HEK293 (cell line): ENCODE data around the gene EIF3F.

ENCODE experiments used
- CTCF ChIA-PET: fragments of 350-600 bp; formaldehyde crosslinking; extraction: SDS; loops from one replicate; lab custom pipeline; 2021; ENCODE audit warnings: antibody characterized with exemption; lab: Yijun Ruan, JAX
- POLR2A ChIA-PET: fragments of 300-600 bp; formaldehyde crosslinking; extraction: SDS; loops from one replicate; lab custom pipeline; 2020; ENCODE audit warnings: antibody characterized with exemption, inconsistent platforms; lab: Yijun Ruan, JAX
- H3K27ac ChIP-seq: fragments of 200-500 bp; sonication (Bioruptor generic); 2 replicates; pipeline ENCODE4 v1.5.1; 2014; ENCODE audit warnings: low read depth, low read length, control low read depth, inconsistent platforms; ENCODE audit errors: extremely low read depth
- H3K36me3 ChIP-seq, 2 experiments: fragments of 200-500 bp in 1 of 2; sonication (Bioruptor generic) in 1 of 2; 1 replicate in 1 of 2; 2 replicates in 1 of 2; pipeline ENCODE4 v1.5.1; 2014 to 2017; ENCODE audit warnings: inconsistent platforms in 2 of 2, low read length in 2 of 2; ENCODE audit not compliant: control insufficient read depth in 2 of 2, insufficient read depth in 1 of 2
- H3K4me1 ChIP-seq: fragments of 200-500 bp; sonication (Bioruptor generic); 2 replicates; pipeline ENCODE4 v1.5.1; 2014; ENCODE audit warnings: mild to moderate bottlenecking, low read length, inconsistent platforms; ENCODE audit not compliant: control insufficient read depth, insufficient read depth
- H3K4me3 ChIP-seq: 2 replicates; pipeline ENCODE4 v1.5.1; 2011; ENCODE audit warnings: low read depth, mild to moderate bottlenecking, control low read depth, low read length, moderate library complexity
- H3K9me3 ChIP-seq: fragments of 200-500 bp; sonication (Bioruptor generic); 2 replicates; pipeline ENCODE4 v1.5.1; 2014; ENCODE audit warnings: low read depth, low read length, inconsistent platforms; ENCODE audit not compliant: control insufficient read depth, insufficient read depth
- ATF2 ChIP-seq: fragments of 450-650 bp; formaldehyde crosslinking; IDR thresholded peaks from 2 replicates; pipeline ENCODE4 v1.5.1; 2016; ENCODE audit warnings: missing biosample characterization, missing genetic modification characterization, low read depth
- HOXA7 ChIP-seq: sonication (generic); formaldehyde crosslinking; IDR thresholded peaks from 2 replicates; pipeline ENCODE4 v1.8.1; 2022; ENCODE audit warnings: missing genetic modification reagents, borderline replicate concordance
- HOXD13 ChIP-seq: sonication (generic); formaldehyde crosslinking; IDR thresholded peaks from 2 replicates; pipeline ENCODE4 v1.8.0; 2022; ENCODE audit warnings: missing genetic modification reagents, borderline replicate concordance
- KLF7 ChIP-seq: fragments of 450-650 bp; formaldehyde crosslinking; IDR thresholded peaks from 2 replicates; pipeline ENCODE4 v1.5.1; 2016; ENCODE audit warnings: missing biosample characterization, missing genetic modification characterization, borderline replicate concordance
- MYNN ChIP-seq: fragments of 450-650 bp; formaldehyde crosslinking; IDR thresholded peaks from 2 replicates; pipeline ENCODE4 v1.5.1; 2016; ENCODE audit warnings: missing biosample characterization, missing genetic modification characterization, borderline replicate concordance
- PATZ1 ChIP-seq: fragments of 450-650 bp; formaldehyde crosslinking; IDR thresholded peaks from 2 replicates; pipeline ENCODE4 v1.5.1; 2016; ENCODE audit warnings: missing biosample characterization, missing genetic modification characterization
- TSHZ1 ChIP-seq: fragments of 450-650 bp; formaldehyde crosslinking; IDR thresholded peaks from 2 replicates; pipeline ENCODE4 v1.5.1; 2016; ENCODE audit warnings: missing biosample characterization, missing genetic modification characterization, borderline replicate concordance
- ZBTB49 ChIP-seq: fragments of 450-650 bp; formaldehyde crosslinking; IDR thresholded peaks from 2 replicates; pipeline ENCODE4 v1.5.1; 2016; ENCODE audit warnings: missing biosample characterization, missing genetic modification characterization, low read depth
- ZFP69B ChIP-seq: fragments of 450-650 bp; formaldehyde crosslinking; IDR thresholded peaks from 2 replicates; pipeline ENCODE4 v1.5.1; 2016; ENCODE audit warnings: missing biosample characterization, missing genetic modification characterization
- ZNF10 ChIP-seq: fragments of 450-650 bp; formaldehyde crosslinking; IDR thresholded peaks from 2 replicates; pipeline ENCODE4 v1.5.1; 2017; ENCODE audit warnings: missing biosample characterization, missing genetic modification characterization
- ZNF148 ChIP-seq: fragments of 450-650 bp; formaldehyde crosslinking; IDR thresholded peaks from 2 replicates; pipeline ENCODE4 v1.5.0; 2017; ENCODE audit warnings: missing biosample characterization, missing genetic modification characterization, borderline replicate concordance
- ZNF239 ChIP-seq: fragments of 450-650 bp; formaldehyde crosslinking; IDR thresholded peaks from 2 replicates; pipeline ENCODE4 v1.5.1; 2016; ENCODE audit warnings: missing biosample characterization, missing genetic modification characterization
- ZNF394 ChIP-seq: fragments of 450-650 bp; formaldehyde crosslinking; IDR thresholded peaks from 2 replicates; pipeline ENCODE4 v1.5.1; 2016; ENCODE audit warnings: missing biosample characterization, missing genetic modification characterization, mild to moderate bottlenecking, moderate library complexity, borderline replicate concordance
- ZNF558 ChIP-seq: fragments of 450-650 bp; formaldehyde crosslinking; IDR thresholded peaks from 2 replicates; pipeline ENCODE4 v1.5.1; 2016; ENCODE audit warnings: missing biosample characterization, missing genetic modification characterization
- ZNF560 ChIP-seq: fragments of 450-650 bp; formaldehyde crosslinking; IDR thresholded peaks from 2 replicates; pipeline ENCODE4 v1.5.1; 2017; ENCODE audit warnings: missing biosample characterization, missing genetic modification characterization, borderline replicate concordance
- ZNF596 ChIP-seq: fragments of 450-650 bp; IDR thresholded peaks from 2 replicates; pipeline ENCODE4 v1.5.0; 2018; ENCODE audit warnings: missing biosample characterization, mild to moderate bottlenecking, missing genetic modification characterization, moderate library complexity
- ZNF639 ChIP-seq: fragments of 450-650 bp; formaldehyde crosslinking; IDR thresholded peaks from 2 replicates; pipeline ENCODE4 v1.5.1; 2016; ENCODE audit warnings: missing biosample characterization, missing genetic modification characterization
- ZNF664 ChIP-seq: fragments of 450-650 bp; formaldehyde crosslinking; IDR thresholded peaks from 2 replicates; pipeline ENCODE4 v1.5.1; 2016; ENCODE audit warnings: missing biosample characterization, missing genetic modification characterization
- ZNF776 ChIP-seq: fragments of 450-650 bp; formaldehyde crosslinking; IDR thresholded peaks from 2 replicates; pipeline ENCODE4 v1.5.0; 2017; ENCODE audit warnings: missing biosample characterization, missing genetic modification characterization, borderline replicate concordance
- ZXDB ChIP-seq: fragments of 450-650 bp; formaldehyde crosslinking; IDR thresholded peaks from 2 replicates; pipeline ENCODE4 v1.5.1; 2016; ENCODE audit warnings: missing biosample characterization, missing genetic modification characterization

EIF3F gene

GRCh38 chr11:7964873-7965272 is 22.3 kb upstream of the EIF3F start:
- Histone ChIP-seq H3K4me1 (no peaks in the 10 kb centered on the region), H3K9me3 (no peaks in the 10 kb centered on the region), H3K27ac (no peak overlapping the region), H3K36me3 (no peaks in the 10 kb centered on the region)
- POLR2A ChIA-PET: no interaction called here
- TF ChIP-seq ZNF10: no peak
- no peak for TF ChIP-seq ZNF239 (tag by site-specific recombination)
- no peak for TF ChIP-seq ZBTB49 (tag by site-specific recombination)
- no peak for TF ChIP-seq HOXA7 (CRISPR knock-in tag)
- TF ChIP-seq ZNF148 (tag by site-specific recombination): no peak
- TF ChIP-seq ZNF664: no peak
- TF ChIP-seq PATZ1 (tag by site-specific recombination): no peak
- no peak for TF ChIP-seq ZNF639 (tag by site-specific recombination)
- no peak for TF ChIP-seq ZNF558
- TF ChIP-seq ATF2 (tag by site-specific recombination): no peak
- TF ChIP-seq MYNN: no peak
- no peak for TF ChIP-seq ZFP69B (tag by site-specific recombination)
- TF ChIP-seq KLF7 (tag by site-specific recombination): no peak
- TF ChIP-seq ZNF596 (tag by site-specific recombination): no peak
- TF ChIP-seq ZNF394: no peak
- TF ChIP-seq ZNF776 (tag by site-specific recombination): no peak
- no peak for TF ChIP-seq ZNF560 (tag by site-specific recombination)
- TF ChIP-seq HOXD13 (CRISPR knock-in tag): no peak
- TF ChIP-seq ZXDB (tag by site-specific recombination): no peak
- TF ChIP-seq TSHZ1 (tag by site-specific recombination): no peak
- TF ChIP-seq, all 188 proteins: peak for 0
- H3K4me3 ChIP-seq: no peak overlapping the region
- CTCF ChIA-PET: interaction anchor here (0.6 to 1.0 kb wide), 2 partner anchors 22 to 202 kb away, joined by 3 to 7 read pairs; partner anchors contain the start of gene EIF3F
